ENCODE results near the gene E2F6. TPM values are rescaled to one million over a fixed set of nuclear protein-coding genes. Genes with fewer than 3 reads are reported as not detected.
A peak's percentile ranks its signal among the peaks of the same experiment; 100 is the strongest.

E2F6 gene
- total and polyA plus RNA-seq, 2 of the 4 experiments (the other 2 are of a cell fraction): 8.2 to 10.9 TPM

DNA sequence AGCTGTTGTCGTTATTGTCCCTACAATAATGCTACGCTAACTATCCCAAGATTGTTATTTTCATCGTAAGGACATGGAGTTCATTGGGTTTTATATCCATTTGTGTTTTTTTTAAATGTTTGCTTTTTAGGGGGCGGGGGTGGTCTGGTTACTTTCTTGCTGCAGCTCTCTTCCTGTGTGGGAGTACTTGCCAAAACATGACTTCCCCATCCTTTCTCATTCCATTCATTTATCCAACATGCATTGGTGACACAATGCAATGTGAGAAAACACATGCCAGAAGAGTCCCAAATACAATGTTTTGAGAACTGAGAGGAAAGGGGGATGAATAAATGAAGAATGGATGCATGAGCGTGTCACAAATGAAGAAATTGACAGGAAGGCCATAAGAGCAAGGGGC, 55.9 kb downstream of the E2F6 start:
- no peaks in the 10 kb centered on the region for H3K27me3 ChIP-seq (ENCODE audit: control insufficient read depth, insufficient read depth, low read length)
- no peak overlapping the region for H2AFZ ChIP-seq (replicated peaks; ENCODE audit: low read length, poor library complexity)
- H2BK5ac ChIP-seq (ENCODE audit: low read depth, low read length, poor library complexity, severe bottlenecking): no peak overlapping the region
- no peak overlapping the region for H2BK15ac ChIP-seq (ENCODE audit: low read depth, low read length)
- in situ Hi-C loops (cut with MboI; ENCODE audit: low sequenced_read_pairs): no loop called here
- no peak overlapping the region for H2BK120ac ChIP-seq (ENCODE audit: low read depth, low read length)
- H4K20me1 ChIP-seq (ENCODE audit: insufficient read depth, low read length): no peaks in the 10 kb centered on the region
- no peak overlapping the region for H2AK9ac ChIP-seq (replicated peaks; ENCODE audit: low read depth, low read length, poor library complexity)
- no peak overlapping the region for H3K56ac ChIP-seq (ENCODE audit: extremely low read depth, insufficient read depth, low read length)
- H3K4ac ChIP-seq (ENCODE audit: low read depth, low read length): no peak overlapping the region
- ATAC-seq (ENCODE audit: low read depth): no peak
- H3K79me1 ChIP-seq (ENCODE audit: low read depth in 1 of 2, low read length in 2 of 2): peaks cover 0 to 13% of the 10 kb centered on the region in 2 experiments; a peak in 2 of 4 replicates
- H3K4me2 ChIP-seq (ENCODE audit: low read depth, low read length): no peak overlapping the region
- H3K9me3 ChIP-seq (ENCODE audit: control insufficient read depth, insufficient read depth, low read length): no peaks in the 10 kb centered on the region
- peak overlapping the region; percentile 23; the same call in 1 of the 2 replicates for H2AK5ac ChIP-seq (ENCODE audit: low read depth, low read length)
- ChIA-PET CTCF (no interaction called here), POLR2A (ENCODE audit: unreplicated experiment) (no interaction called here)
- H3K14ac ChIP-seq (replicated peaks; ENCODE audit: low read depth, low read length): no peak overlapping the region
- H3K18ac ChIP-seq (ENCODE audit: low read depth, low read length): no peak overlapping the region
- H4K8ac ChIP-seq (ENCODE audit: low read depth in 2 of 2, low read length in 2 of 2): no peak overlapping the region
- TF ChIP-seq NFE2L2 (IDR thresholded peaks at IDR 0.05; ENCODE audit: low read depth, low read length) (no peak), POLR2A (IDR thresholded peaks at IDR 0.05; ENCODE audit: low read depth, low read length) (no peak), MXI1 (IDR thresholded peaks at IDR 0.05; ENCODE audit: borderline replicate concordance, low read depth, low read length) (no peak), RAD21 (IDR thresholded peaks at IDR 0.05; ENCODE audit: low read length) (no peak), FOS (IDR thresholded peaks at IDR 0.05; ENCODE audit: low read depth, low read length) (no peak), CHD1 (IDR thresholded peaks at IDR 0.05; ENCODE audit: low read depth, low read length) (no peak), RCOR1 (IDR thresholded peaks at IDR 0.05; ENCODE audit: insufficient replicate concordance, low read length) (no peak), MAFK (IDR thresholded peaks at IDR 0.05; ENCODE audit: low read depth, low read length) (no peak), CEBPB (IDR thresholded peaks at IDR 0.05; ENCODE audit: low read depth, low read length) (no peak), MAZ (IDR thresholded peaks at IDR 0.05; ENCODE audit: borderline replicate concordance, low read depth, low read length) (no peak), BHLHE40 (IDR thresholded peaks at IDR 0.05; ENCODE audit: low read depth, low read length) (no peak), SMC3 (IDR thresholded peaks at IDR 0.05; ENCODE audit: low read depth, low read length) (no peak), RFX5 (IDR thresholded peaks at IDR 0.05; ENCODE audit: low read depth, low read length) (no peak)
- TF ChIP-seq, protein P1, sequence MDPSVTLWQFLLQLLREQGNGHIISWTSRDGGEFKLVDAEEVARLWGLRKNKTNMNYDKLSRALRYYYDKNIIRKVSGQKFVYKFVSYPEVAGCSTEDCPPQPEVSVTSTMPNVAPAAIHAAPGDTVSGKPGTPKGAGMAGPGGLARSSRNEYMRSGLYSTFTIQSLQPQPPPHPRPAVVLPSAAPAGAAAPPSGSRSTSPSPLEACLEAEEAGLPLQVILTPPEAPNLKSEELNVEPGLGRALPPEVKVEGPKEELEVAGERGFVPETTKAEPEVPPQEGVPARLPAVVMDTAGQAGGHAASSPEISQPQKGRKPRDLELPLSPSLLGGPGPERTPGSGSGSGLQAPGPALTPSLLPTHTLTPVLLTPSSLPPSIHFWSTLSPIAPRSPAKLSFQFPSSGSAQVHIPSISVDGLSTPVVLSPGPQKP (IDR thresholded peaks at IDR 0.05; ENCODE audit: borderline replicate concordance, low read depth, low read length): no peak
- TF ChIP-seq, protein P2, sequence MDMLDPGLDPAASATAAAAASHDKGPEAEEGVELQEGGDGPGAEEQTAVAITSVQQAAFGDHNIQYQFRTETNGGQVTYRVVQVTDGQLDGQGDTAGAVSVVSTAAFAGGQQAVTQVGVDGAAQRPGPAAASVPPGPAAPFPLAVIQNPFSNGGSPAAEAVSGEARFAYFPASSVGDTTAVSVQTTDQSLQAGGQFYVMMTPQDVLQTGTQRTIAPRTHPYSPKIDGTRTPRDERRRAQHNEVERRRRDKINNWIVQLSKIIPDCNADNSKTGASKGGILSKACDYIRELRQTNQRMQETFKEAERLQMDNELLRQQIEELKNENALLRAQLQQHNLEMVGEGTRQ (IDR thresholded peaks at IDR 0.05; ENCODE audit: low read depth, low read length): no peak
- TF ChIP-seq, protein P3, sequence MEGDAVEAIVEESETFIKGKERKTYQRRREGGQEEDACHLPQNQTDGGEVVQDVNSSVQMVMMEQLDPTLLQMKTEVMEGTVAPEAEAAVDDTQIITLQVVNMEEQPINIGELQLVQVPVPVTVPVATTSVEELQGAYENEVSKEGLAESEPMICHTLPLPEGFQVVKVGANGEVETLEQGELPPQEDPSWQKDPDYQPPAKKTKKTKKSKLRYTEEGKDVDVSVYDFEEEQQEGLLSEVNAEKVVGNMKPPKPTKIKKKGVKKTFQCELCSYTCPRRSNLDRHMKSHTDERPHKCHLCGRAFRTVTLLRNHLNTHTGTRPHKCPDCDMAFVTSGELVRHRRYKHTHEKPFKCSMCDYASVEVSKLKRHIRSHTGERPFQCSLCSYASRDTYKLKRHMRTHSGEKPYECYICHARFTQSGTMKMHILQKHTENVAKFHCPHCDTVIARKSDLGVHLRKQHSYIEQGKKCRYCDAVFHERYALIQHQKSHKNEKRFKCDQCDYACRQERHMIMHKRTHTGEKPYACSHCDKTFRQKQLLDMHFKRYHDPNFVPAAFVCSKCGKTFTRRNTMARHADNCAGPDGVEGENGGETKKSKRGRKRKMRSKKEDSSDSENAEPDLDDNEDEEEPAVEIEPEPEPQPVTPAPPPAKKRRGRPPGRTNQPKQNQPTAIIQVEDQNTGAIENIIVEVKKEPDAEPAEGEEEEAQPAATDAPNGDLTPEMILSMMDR (conservative IDR thresholded peaks at IDR 0.05; ENCODE audit: low read depth, low read length): no peak
- H3K9me1 ChIP-seq (ENCODE audit: insufficient read depth, low read length): peaks cover 13% of the 10 kb centered on the region
- no peak overlapping the region for H4K5ac ChIP-seq (ENCODE audit: low read depth, low read length)
- DNase-seq: no peak
- peaks cover 11% of the 10 kb centered on the region for H3K4me1 ChIP-seq (ENCODE audit: control insufficient read depth, insufficient read depth, low read length)
- H3K9ac ChIP-seq (ENCODE audit: low read depth, low read length): no peak overlapping the region
- no TSS peak for BruUV-seq (replicated peaks)
- no peak overlapping the region for H2BK20ac ChIP-seq (ENCODE audit: low read depth, low read length)
- no peaks in the 10 kb centered on the region for H3K36me3 ChIP-seq (ENCODE audit: control insufficient read depth, insufficient read depth, low read length)
- H3K23ac ChIP-seq (ENCODE audit: low read depth, low read length): no peak overlapping the region
- no peak overlapping the region for H4K91ac ChIP-seq (ENCODE audit: insufficient read depth, low read depth, low read length)
- dilution Hi-C loops (cut with HindIII; ENCODE audit: low sequenced_read_pairs, unreplicated experiment): no loop called here
- WGBS, 2 experiments (ENCODE audit: extremely low coverage in 2 of 2, insufficient read length in 1 of 2): no CpG with 5 or more reads among the region's 5 CpGs
- intact Hi-C loops (cut with micrococcal nuclease): no loop called here
- no peak overlapping the region for H3K4me3 ChIP-seq (ENCODE audit: insufficient read depth, low read depth, low read length)
- H3K27ac ChIP-seq (ENCODE audit: insufficient read depth, low read length): no peak overlapping the region
